ENCODE measurements around the gene KCNN3.

DNA sequence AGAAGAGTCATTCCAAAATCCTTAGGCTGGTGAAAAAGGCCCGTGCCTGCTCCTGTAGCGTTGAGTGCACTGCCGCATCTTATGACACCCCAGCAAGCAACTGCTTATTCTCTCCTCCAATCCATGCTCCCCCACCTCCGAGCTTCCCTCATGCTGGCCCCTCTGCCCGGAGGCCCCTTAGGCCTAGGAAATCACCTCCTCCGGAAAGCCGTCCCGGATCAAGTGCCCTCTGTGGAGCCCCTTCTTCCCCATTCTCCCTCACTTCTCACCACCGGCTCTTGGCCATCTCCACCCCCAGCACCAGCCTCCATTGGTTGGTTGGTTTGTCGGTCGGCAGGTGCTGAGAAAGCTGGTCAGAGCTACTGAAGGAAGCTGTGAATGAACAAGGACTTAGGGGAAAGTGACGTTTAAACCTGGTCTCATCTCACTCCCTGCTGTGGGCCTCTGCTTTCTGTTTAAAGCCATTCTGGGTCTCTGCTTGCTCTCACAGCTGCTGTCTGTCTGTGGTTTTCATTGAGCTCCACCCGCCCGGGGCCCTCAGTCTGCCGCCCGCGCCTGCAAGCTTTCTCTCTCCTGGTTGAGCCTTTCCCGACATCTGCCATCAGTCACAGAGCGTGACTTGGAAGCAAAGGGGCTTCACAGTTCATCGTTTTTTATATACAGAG is 122.2 kb downstream of the KCNN3 start:
- no peak for TF ChIP-seq ZEB1 (IDR thresholded peaks at IDR 0.05; ENCODE audit: insufficient replicate concordance, low read depth)
- TF ChIP-seq, protein P1, sequence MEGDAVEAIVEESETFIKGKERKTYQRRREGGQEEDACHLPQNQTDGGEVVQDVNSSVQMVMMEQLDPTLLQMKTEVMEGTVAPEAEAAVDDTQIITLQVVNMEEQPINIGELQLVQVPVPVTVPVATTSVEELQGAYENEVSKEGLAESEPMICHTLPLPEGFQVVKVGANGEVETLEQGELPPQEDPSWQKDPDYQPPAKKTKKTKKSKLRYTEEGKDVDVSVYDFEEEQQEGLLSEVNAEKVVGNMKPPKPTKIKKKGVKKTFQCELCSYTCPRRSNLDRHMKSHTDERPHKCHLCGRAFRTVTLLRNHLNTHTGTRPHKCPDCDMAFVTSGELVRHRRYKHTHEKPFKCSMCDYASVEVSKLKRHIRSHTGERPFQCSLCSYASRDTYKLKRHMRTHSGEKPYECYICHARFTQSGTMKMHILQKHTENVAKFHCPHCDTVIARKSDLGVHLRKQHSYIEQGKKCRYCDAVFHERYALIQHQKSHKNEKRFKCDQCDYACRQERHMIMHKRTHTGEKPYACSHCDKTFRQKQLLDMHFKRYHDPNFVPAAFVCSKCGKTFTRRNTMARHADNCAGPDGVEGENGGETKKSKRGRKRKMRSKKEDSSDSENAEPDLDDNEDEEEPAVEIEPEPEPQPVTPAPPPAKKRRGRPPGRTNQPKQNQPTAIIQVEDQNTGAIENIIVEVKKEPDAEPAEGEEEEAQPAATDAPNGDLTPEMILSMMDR (CRISPR knock-in tag; IDR thresholded peaks at IDR 0.05), result no peak
- TF ChIP-seq, protein P2, sequence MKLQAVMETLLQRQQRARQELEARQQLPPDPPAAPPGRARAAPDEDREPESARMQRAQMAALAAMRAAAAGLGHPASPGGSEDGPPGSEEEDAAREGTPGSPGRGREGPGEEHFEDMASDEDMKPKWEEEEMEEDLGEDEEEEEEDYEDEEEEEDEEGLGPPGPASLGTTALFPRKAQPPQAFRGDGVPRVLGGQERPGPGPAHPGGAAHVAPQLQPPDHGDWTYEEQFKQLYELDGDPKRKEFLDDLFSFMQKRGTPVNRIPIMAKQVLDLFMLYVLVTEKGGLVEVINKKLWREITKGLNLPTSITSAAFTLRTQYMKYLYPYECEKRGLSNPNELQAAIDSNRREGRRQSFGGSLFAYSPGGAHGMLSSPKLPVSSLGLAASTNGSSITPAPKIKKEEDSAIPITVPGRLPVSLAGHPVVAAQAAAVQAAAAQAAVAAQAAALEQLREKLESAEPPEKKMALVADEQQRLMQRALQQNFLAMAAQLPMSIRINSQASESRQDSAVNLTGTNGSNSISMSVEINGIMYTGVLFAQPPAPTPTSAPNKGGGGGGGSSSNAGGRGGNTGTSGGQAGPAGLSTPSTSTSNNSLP (IDR thresholded peaks at IDR 0.05; ENCODE audit: low read depth, low read length), result no peak
- no peak for TF ChIP-seq ZNF431 (CRISPR knock-in tag; IDR thresholded peaks at IDR 0.05; ENCODE audit: borderline replicate concordance, low read depth)
- TF ChIP-seq ESRRA (CRISPR knock-in tag; IDR thresholded peaks at IDR 0.05; ENCODE audit: low read depth), result no peak
- TF ChIP-seq ARNT (IDR thresholded peaks at IDR 0.05), result no peak
- no peak for TF ChIP-seq MBD4 (IDR thresholded peaks at IDR 0.05; ENCODE audit: borderline replicate concordance, low read length)
- TF ChIP-seq CENPT (CRISPR knock-in tag; IDR thresholded peaks at IDR 0.05; ENCODE audit: low read depth), result no peak

All from HepG2 (cell line).